ENCODE results near the gene CCDC83.

DNA sequence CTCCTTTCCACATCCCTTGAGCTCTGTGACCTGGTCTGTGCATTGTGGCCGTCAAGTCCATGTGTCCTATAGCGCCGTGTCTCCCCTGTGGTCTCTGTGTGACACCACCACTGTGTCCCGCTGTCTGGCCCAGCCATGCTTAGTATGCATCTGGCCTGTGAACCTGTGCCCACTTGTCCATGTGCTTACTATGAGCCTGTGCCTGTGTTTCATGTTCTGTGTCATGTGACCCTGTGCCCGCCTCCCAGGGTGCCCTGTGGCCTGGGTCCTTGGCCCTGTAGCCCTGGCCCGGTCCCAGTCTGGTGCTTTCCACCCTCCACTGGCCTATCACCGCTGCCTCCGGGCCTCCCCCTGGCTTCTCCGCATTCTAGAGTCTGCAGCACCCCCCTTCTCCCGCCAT, 80.6 kb downstream of the CCDC83 start:
- TF ChIP-seq, protein P1, sequence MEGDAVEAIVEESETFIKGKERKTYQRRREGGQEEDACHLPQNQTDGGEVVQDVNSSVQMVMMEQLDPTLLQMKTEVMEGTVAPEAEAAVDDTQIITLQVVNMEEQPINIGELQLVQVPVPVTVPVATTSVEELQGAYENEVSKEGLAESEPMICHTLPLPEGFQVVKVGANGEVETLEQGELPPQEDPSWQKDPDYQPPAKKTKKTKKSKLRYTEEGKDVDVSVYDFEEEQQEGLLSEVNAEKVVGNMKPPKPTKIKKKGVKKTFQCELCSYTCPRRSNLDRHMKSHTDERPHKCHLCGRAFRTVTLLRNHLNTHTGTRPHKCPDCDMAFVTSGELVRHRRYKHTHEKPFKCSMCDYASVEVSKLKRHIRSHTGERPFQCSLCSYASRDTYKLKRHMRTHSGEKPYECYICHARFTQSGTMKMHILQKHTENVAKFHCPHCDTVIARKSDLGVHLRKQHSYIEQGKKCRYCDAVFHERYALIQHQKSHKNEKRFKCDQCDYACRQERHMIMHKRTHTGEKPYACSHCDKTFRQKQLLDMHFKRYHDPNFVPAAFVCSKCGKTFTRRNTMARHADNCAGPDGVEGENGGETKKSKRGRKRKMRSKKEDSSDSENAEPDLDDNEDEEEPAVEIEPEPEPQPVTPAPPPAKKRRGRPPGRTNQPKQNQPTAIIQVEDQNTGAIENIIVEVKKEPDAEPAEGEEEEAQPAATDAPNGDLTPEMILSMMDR (IDR thresholded peaks at IDR 0.05; ENCODE audit: low read depth, low read length): no peak
- no peak for TF ChIP-seq POLR2A (IDR thresholded peaks at IDR 0.05; ENCODE audit: extremely low read depth, insufficient read length)
